Islet of Langerhans (tissue), 1 donor: Measurements from ENCODE around the gene HES5.

Experiments used
- FAIRE-seq: peaks from one replicate; lab custom pipeline; 2011; peaks lifted over from hg19 to GRCh38; lab: Jason Lieb, UNC

Gene HES5

GRCh38 chr1:2499986-2500596 lies 30.0 kb downstream of the HES5 start:
- no peak for FAIRE-seq

DNA sequence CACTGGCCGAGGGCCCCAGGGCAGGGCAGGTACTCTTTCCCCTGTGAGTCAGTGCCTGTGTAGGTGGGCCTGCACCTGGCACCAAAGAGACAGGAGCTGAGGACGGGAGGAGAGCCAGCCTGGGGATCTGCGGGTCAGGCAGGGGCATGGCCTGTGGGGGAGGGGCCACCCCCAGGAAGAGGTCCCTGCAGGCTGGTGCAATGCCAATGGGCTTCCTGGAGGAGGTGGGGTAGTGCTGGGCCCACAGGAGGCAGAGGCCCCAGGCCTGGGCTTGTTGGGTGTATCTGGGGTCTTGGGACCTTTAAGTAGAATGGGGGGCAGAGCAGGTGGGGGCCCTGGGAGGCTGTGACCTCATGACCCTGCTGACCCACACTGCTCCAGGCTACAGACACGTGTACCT lies 30.8 kb downstream of the HES5 start:
- no peak for FAIRE-seq

- no peak for FAIRE-seq
Observed at GRCh38 chr1:2498648-2499047, 31.4 kb downstream of the HES5 start.

DNA sequence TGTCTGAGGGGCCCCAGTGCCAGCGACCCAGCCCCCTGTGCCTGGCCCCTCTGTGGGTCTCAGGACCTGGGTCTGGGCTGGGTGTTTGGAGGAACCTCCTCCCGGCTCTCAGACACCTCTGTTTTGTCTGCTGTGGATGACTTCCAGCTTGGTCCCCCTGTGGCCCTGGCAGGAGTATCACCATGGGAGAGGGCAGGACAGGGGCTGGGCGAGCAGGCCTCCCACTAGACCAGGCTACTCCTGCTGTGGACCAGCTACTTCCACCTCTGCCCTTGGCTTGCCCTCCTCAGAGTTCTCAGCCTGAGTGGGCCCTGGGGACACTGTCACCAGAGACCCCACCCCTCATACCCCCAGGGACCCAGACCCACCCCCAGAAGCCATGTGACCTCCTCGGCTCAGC lies 32.2 kb downstream of the HES5 start:
- no peak for FAIRE-seq

- no peak for FAIRE-seq
Observed at GRCh38 chr1:2496746-2497145, 33.3 kb downstream of the HES5 start.

DNA sequence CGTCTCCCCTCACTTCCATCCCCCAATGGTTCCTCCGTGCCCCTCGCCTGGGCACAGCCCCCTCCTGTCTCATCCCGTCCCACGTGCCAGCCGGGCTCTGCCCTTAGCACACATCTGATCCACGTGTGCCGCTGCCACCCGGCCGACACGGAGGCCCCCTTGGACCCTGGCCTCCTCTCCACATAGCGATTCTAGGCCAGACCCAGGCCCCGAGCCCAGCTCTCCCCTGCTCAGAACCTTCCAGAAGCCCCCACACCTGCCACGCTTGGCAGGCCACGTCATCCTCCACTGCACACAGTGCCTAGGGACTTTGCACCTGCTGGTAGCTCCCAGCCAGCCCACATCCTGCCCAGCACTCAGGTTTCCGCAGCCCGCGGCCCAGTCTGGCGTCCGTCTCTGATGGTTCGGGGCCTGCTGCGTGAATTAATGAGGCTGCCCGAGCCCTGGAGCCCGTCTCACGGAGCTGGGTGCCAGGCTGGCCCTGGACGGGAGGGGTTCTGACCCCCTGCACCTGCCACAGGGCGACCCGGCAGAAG lies 33.9 kb downstream of the HES5 start:
- no peak for FAIRE-seq

DNA sequence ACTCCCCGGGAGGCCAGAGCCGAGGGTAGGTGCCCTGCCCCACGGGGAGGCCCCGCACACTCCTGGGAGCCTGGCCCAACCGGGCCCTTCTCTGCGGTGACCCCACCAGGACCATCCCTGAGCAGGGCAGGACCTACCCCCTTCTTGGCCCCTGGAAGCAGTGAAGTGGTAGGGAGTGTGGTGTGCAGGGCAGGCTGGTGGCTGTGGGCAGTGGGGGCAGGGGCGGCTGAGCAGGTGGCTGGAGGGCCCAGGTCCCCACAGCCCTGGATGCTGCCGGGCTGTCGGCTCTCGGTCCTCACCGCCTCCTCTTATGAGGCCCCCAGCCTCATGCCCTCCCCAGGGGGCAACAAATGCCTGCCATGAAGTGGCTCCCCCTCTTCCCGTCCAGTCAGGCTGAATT lies 34.5 kb downstream of the HES5 start:
- FAIRE-seq, result no peak

DNA sequence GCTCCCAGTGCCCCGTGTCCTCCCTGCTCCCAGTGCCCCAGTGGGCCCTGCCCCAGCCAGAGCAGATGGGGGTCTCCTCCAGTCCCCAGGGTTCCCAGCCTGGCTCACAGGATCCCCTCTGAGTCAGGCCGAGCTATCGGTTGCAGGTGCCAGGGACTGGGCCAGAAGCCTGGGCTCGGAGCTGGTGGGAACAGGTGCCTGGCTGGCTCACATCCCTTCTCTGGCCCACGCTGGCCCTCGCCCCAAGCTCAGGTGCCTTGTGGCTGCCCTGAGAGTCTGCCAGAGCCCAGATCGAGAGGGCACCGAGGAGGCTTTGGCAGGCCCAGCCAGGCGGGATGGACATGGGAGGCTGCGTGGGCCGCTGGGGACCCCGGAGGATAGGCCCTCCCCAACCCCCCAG lies 35.0 kb downstream of the HES5 start:
- no peak for FAIRE-seq

DNA sequence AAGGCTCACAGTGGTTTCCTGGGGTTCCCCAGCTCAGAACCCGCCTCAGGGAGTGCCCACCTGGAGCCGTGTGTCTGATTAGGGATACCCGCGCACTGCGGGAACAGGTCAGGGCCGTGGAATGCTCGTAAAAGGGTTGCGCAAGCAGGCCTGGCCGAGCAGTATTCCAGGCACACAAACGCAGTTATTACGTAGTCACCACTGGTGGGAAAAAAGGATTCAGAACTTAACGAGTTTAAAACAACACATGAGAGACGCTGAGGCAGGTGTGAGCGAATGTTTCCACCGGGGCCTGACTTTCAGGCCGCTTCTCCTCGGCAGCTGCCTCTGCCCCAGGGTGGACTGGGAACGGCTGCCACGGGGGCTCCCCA lies 35.8 kb downstream of the HES5 start:
- no peak for FAIRE-seq

GRCh38 chr1:2493691-2494322 lies 36.3 kb downstream of the HES5 start:
- FAIRE-seq, result no peak

DNA sequence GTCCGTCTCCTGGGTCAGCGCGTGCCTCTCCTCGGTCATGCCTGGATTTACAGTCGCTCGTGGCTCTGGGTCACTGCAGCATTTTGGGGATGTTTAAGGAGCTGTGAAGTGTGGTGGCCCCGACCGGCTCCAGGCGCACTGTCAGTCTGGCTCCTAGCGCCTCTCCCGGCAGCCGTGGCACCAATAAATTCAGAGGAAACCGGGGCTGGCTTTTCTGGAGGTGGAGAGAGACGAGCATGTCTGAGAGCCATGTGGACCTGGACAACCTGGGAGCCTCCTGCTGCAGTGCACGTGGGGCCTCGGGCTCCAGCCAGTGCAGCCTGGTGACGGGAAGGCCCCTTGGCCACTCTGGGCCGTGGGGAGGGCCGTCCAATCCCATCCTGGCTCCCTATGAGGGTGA lies 36.8 kb downstream of the HES5 start:
- no peak for FAIRE-seq

DNA sequence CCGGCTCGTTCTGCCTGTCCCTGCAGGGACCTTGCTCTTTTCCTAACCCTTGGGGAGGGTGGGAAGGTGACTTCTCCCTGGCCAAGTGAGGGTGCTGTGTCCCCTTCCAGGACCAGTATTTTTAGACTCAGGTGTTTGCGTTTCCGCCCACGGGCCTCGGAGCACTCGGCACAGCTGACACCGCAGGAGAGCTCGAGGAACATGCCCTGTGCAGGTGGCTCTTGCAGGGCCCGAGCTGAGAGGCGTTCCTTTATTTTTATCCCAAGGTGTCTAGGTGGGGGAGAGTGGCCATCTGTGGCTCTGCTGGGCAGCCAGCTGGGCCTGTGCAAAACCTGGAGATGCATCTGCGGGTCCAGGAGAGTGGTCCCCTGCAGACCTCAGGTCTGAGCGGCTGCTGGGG lies 38.0 kb downstream of the HES5 start:
- no peak for FAIRE-seq

- no peak for FAIRE-seq
Observed at GRCh38 chr1:2489615-2490014, 40.4 kb downstream of the HES5 start.

GRCh38 chr1:2488688-2489087 lies 41.4 kb downstream of the HES5 start:
- FAIRE-seq, result no peak

GRCh38 chr1:2486558-2486957 lies 43.5 kb downstream of the HES5 start:
- FAIRE-seq, result no peak

DNA sequence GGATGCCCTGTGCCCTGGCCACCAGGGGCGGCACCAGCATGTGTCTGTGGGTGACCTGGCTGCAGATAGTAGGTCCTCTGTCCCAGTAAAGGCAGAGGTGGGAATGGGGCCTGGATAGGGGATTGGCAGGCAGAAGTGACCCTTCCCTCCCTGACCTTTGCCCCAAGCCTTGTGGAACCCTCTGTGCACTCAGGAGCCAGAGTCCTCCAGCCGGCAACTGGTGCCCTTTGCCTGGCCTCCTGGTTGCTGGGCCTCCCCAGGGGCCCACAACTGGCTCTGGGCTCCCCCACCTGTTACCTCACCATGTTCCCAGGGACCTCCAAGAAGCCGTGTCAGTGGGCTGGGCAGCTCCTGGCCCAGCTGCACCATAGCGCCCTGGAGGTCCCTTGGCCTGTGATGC lies 44.0 kb downstream of the HES5 start:
- FAIRE-seq, result no peak

DNA sequence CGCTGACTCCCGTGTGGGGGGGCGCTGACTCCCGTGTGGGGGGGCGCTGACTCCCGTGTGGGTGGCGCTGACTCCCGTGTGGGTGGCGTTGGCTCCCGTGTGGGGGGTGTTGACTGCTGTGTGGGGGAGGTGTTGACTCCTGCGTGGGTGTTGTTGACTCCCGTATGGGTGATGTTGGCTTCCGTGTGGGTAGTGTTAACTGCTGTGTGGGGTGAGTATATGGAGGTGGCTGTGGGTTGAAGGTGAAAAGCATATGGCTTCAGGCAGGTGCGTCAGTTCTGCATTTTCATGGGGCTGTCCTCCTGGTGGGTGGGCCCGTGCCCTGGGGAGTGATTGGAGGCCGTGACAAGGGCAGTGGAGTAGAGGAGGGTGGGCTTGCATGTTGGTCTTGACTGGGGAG lies 46.1 kb downstream of the HES5 start:
- no peak for FAIRE-seq

DNA sequence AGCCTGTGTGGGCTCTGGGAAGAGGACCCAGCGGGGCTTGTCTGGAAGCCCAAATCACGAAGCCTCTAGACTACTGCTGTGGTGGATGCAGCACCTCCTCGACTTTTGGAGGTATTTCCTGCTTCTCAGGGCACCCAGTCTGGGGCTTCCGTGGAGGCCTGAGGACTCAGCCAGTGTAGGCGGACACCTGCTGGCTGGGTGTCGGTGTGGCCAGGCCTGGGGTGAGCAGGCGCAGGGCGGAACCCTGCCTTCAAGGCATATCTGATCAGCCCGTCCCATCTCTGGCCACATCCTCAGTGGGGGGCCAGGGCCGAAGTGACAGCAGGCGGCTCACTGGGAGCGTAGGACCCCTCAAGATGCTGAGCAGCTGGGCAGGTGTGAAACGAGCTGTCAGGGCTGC lies 47.0 kb downstream of the HES5 start:
- no peak for FAIRE-seq

GRCh38 chr1:2482588-2482987 lies 47.5 kb downstream of the HES5 start:
- no peak for FAIRE-seq

DNA sequence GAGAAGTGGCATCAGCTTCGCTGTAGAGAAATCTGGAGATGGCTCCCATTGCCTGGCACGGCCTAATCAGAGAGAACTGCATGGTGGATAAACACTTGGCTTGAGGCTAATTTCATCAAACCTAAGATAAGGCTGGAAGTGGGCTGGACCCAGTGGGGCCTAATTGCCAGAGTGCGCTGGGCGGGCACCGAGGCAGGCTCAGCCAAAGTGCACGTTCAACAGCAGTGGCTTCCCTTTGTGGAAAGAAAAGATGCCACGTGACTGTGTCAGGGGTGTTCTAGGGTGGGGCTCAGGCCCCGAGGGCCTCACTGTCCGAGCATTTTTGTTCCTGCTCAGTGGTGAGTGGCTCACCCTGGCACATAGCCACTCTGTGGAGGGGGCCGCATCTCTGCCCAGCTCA lies 48.2 kb downstream of the HES5 start:
- FAIRE-seq, result no peak

DNA sequence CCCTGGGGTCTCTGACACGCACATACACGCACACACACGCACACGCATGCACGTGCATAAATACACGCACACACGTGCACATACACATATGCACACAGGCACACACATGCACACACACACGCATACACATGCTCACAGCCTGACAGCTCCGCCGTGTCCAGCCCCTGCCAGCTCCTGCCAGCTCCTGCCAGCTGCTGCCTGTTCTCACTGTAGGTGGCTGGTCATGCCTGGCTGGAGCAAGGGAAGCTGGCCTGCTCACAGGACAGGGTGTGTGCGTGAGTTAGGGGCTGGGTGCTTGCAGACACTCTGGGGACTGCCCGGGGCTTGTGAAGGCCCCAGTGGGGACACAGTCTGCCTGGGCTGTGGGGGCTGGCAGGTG lies 49.1 kb downstream of the HES5 start:
- no peak for FAIRE-seq

GRCh38 chr1:2480236-2480985 lies 49.7 kb downstream of the HES5 start:
- no peak for FAIRE-seq

GRCh38 chr1:2479618-2480017 lies 50.4 kb downstream of the HES5 start:
- no peak for FAIRE-seq

GRCh38 chr1:2479186-2479585 lies 50.9 kb downstream of the HES5 start:
- FAIRE-seq, result no peak
